ENCODE data around the gene C3orf33. TPM values are rescaled to one million over a fixed set of nuclear protein-coding genes. Genes with fewer than 3 reads are reported as not detected.

Gene C3orf33
- total and polyA plus RNA-seq, 2 experiments from 2014 or later, result 6.4 to 9.4 TPM

DNA sequence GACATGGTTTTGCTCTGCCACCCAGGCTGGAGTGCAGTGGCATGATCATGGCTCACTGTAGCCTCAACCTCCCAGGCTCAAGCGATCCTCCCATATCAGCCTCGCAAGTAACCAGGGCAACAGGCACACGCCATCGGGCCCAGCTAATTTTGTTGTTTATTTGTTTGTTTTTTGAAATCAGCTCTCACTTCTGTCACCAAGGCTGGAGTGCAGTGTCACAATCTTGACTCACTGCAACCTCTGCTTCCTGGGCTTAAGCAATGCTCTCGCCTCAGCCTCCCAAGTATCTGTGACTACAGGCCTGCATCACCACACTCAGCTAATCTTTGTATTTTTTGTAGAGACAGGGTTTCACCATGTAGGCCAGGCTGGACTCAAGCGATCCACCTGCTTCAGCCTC lies 35.0 kb downstream of the C3orf33 start:
- Histone ChIP-seq H4K20me1 (ENCODE audit: insufficient read depth, poor library complexity, severe bottlenecking) (no peaks in the 10 kb centered on the region), H3K9me2 (replicated peaks; ENCODE audit: insufficient read depth) (no peaks in the 10 kb centered on the region), H3K9me3 (ENCODE audit: low read depth) (no peaks in the 10 kb centered on the region), H3K4me1 (ENCODE audit: insufficient read depth) (no peaks in the 10 kb centered on the region), H3K36me3 (replicated peaks; ENCODE audit: insufficient read depth, low read depth) (no peaks in the 10 kb centered on the region), H3K4me2 (no peak overlapping the region), H3K79me2 (no peaks in the 10 kb centered on the region), H2AFZ (no peak overlapping the region), H3K27me3 (no peaks in the 10 kb centered on the region), H3K4me3 (no peak overlapping the region), H3K27ac (no peak overlapping the region)
- no peak for TF ChIP-seq EZH2phosphoT487 (IDR thresholded peaks at IDR 0.05; ENCODE audit: low read depth, severe bottlenecking, unreplicated experiment)
- no peak for TF ChIP-seq EZH2 (IDR thresholded peaks at IDR 0.05; ENCODE audit: borderline replicate concordance)
- TF ChIP-seq, protein P1, sequence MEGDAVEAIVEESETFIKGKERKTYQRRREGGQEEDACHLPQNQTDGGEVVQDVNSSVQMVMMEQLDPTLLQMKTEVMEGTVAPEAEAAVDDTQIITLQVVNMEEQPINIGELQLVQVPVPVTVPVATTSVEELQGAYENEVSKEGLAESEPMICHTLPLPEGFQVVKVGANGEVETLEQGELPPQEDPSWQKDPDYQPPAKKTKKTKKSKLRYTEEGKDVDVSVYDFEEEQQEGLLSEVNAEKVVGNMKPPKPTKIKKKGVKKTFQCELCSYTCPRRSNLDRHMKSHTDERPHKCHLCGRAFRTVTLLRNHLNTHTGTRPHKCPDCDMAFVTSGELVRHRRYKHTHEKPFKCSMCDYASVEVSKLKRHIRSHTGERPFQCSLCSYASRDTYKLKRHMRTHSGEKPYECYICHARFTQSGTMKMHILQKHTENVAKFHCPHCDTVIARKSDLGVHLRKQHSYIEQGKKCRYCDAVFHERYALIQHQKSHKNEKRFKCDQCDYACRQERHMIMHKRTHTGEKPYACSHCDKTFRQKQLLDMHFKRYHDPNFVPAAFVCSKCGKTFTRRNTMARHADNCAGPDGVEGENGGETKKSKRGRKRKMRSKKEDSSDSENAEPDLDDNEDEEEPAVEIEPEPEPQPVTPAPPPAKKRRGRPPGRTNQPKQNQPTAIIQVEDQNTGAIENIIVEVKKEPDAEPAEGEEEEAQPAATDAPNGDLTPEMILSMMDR (IDR thresholded peaks at IDR 0.05; ENCODE audit: poor library complexity), result no peak
- 97% methylated on average over 6 of the region's 6 CpGs for WGBS (ENCODE audit: low lambda C conversion rate, missing lambda C conversion rate)
- DNase-seq (ENCODE audit: low spot score), result no peak

DNA sequence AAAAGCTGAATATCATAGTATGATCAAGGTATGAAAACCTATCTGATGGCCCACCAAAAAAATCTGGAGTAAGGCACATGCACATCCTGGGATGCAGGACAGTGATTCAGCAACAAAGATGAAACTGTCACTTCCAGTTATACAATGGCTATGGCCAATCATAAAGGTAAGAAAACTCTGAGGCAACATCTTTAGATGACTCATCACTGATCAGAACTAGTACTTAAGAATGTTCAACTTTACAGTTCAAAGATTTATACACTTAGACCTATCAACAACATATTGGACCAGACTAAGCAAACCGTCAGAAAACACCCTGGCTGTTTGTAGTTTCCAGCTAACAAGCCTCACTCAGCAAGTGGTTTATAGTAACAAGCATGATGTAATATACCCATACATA lies 39.9 kb downstream of the C3orf33 start:
- no peak overlapping the region for H3K4me3 ChIP-seq
- TF ChIP-seq EZH2 (IDR thresholded peaks at IDR 0.05; ENCODE audit: borderline replicate concordance), result no peak
- TF ChIP-seq, protein P1 (IDR thresholded peaks at IDR 0.05; ENCODE audit: poor library complexity), result no peak
- TF ChIP-seq EZH2phosphoT487 (IDR thresholded peaks at IDR 0.05; ENCODE audit: low read depth, severe bottlenecking, unreplicated experiment), result no peak
- H3K79me2 ChIP-seq, result no peaks in the 10 kb centered on the region
- no peak for DNase-seq (ENCODE audit: low spot score)
- no peaks in the 10 kb centered on the region for H3K9me2 ChIP-seq (replicated peaks; ENCODE audit: insufficient read depth)
- H3K27me3 ChIP-seq, result no peaks in the 10 kb centered on the region
- no peak overlapping the region for H3K4me2 ChIP-seq
- no peaks in the 10 kb centered on the region for H3K9me3 ChIP-seq (ENCODE audit: low read depth)
- H3K27ac ChIP-seq, result no peak overlapping the region
- no peaks in the 10 kb centered on the region for H4K20me1 ChIP-seq (ENCODE audit: insufficient read depth, poor library complexity, severe bottlenecking)
- no peaks in the 10 kb centered on the region for H3K4me1 ChIP-seq (ENCODE audit: insufficient read depth)
- no peaks in the 10 kb centered on the region for H3K36me3 ChIP-seq (replicated peaks; ENCODE audit: insufficient read depth, low read depth)
- H2AFZ ChIP-seq, result no peak overlapping the region
- 73% methylated on average over 1 of the region's 1 CpG for WGBS (ENCODE audit: low lambda C conversion rate, missing lambda C conversion rate)

DNA sequence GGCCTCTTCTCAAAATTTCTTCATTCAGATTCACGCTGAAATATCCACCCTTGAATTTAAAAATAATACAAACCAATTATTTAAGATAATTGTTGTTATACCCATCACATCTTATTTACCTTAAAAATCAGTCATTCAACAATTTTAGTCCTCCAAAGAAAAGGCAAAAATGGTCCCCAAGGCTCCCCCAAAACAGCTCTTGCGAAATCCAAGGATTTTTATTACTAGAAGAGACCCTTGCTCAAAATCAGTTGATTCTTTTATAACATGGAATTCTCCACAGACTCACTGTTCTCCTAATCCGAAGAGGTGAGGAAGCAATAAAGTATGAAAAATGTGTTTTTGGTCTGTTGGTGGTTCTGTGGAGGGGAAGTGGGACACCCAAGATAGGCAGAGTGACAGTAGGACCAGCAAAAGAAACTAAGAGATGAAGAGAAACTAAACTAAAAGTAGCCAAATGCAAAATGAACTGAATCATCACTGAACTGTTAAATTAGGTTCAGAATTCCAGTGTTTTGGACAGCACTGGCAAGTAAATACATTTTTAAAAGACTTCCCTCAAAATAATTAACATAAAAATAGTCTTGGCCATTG lies 42.1 kb downstream of the C3orf33 start:
- H3K4me2 ChIP-seq, result no peak overlapping the region
- TF ChIP-seq EZH2phosphoT487 (IDR thresholded peaks at IDR 0.05; ENCODE audit: low read depth, severe bottlenecking, unreplicated experiment) (no peak), EZH2 (IDR thresholded peaks at IDR 0.05; ENCODE audit: borderline replicate concordance) (no peak)
- TF ChIP-seq, protein P1 (IDR thresholded peaks at IDR 0.05; ENCODE audit: poor library complexity), result no peak
- no peaks in the 10 kb centered on the region for H3K27me3 ChIP-seq
- no peaks in the 10 kb centered on the region for H3K79me2 ChIP-seq
- H3K4me1 ChIP-seq (ENCODE audit: insufficient read depth), result no peaks in the 10 kb centered on the region
- H3K36me3 ChIP-seq (replicated peaks; ENCODE audit: insufficient read depth, low read depth), result no peaks in the 10 kb centered on the region
- no peaks in the 10 kb centered on the region for H3K9me2 ChIP-seq (replicated peaks; ENCODE audit: insufficient read depth)
- H4K20me1 ChIP-seq (ENCODE audit: insufficient read depth, poor library complexity, severe bottlenecking), result no peaks in the 10 kb centered on the region
- 95% methylated on average over 3 of the region's 3 CpGs for WGBS (ENCODE audit: low lambda C conversion rate, missing lambda C conversion rate)
- no peaks in the 10 kb centered on the region for H3K9me3 ChIP-seq (ENCODE audit: low read depth)
- no peak for DNase-seq (ENCODE audit: low spot score)
- H2AFZ ChIP-seq, result no peak overlapping the region
- H3K4me3 ChIP-seq, result no peak overlapping the region
- no peak overlapping the region for H3K27ac ChIP-seq

All from hepatocyte (in vitro differentiated cells).